HG03108 (cell line): ENCODE data around the gene NCBP1.
A peak's percentile ranks its signal among the peaks of the same experiment; 100 is the strongest.
"Not testable (repeated sequence)": the region's sequence is repeated elsewhere in the genome, so short reads cannot be mapped to it uniquely, and the experiment has no call there.

ENCODE experiments used
- ATAC-seq: cut with Tn5 transposase; IDR thresholded peaks from one replicate; pipeline ENCODE4 v1.9.1; 2021; ENCODE audit warnings: moderate library complexity; ENCODE audit not compliant: unreplicated experiment

NCBP1 gene

DNA sequence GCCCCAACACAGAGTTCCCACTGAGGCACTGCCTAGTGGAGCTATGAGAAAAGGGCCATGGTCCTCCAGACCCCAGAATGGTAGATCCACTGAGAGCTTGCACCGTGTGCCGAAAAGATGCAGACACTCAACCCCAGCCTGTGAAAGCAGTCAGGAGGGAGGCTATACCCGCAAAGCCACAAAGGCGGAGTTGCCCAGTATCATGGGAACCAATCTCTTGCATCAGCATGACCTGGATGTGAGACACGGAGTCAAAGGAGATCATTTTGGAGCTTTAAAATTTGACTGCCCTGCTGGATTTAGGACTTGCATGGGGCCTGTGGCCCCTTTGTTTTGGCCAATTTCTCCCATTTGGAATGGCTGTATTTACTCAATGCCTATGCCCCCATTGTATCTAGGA lies 11.1 kb upstream of the NCBP1 start:
- ATAC-seq: not testable (repeated sequence)

GRCh38 chr9:97623946-97624345 lies 9.7 kb upstream of the NCBP1 start:
- no peak for ATAC-seq

- ATAC-seq: no peak
Measured at GRCh38 chr9:97625620-97626019, 8.0 kb upstream of the NCBP1 start.

DNA sequence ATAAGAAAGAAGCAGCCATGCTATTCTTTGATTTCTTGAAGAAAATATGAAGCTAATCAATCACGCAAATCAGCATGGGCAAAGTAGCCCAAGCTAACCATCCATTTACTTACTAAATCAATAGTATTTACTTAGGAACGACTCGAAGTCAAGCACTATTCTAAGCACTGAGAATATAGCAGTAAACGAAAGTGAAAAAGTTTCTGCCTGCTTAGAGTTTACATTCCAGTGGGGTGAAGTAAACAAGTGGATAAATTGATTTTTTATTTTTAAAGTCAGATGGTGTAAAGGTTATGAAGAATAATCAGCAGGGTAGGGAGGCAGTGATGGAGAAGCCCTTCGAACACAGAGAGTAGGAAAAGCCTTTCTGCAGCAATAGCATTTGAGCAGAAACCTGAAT lies 6.0 kb upstream of the NCBP1 start:
- no peak for ATAC-seq

DNA sequence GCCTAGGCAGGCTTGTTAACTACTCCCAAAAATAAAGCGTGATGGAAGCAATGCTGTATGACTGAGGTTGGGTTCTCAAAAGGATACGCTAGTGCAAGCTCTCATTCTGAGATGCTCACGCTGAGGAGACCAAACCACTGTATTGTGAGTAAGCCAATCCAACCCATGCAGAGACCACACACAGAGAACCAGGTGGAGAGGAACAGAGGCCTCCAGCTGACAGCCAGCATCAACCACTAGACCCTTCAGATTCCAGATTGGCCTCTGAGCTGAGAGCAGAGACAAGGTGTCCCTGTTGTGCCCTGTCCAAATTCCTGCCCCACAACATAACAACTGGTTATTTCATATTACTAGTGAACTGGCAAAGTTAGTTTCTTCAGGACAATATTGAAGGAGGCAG lies 5.0 kb upstream of the NCBP1 start:
- ATAC-seq: no peak

GRCh38 chr9:97629156-97629555 lies 4.5 kb upstream of the NCBP1 start:
- no peak for ATAC-seq

- ATAC-seq: no peak
Measured at GRCh38 chr9:97630591-97630990, 3.0 kb upstream of the NCBP1 start.

DNA sequence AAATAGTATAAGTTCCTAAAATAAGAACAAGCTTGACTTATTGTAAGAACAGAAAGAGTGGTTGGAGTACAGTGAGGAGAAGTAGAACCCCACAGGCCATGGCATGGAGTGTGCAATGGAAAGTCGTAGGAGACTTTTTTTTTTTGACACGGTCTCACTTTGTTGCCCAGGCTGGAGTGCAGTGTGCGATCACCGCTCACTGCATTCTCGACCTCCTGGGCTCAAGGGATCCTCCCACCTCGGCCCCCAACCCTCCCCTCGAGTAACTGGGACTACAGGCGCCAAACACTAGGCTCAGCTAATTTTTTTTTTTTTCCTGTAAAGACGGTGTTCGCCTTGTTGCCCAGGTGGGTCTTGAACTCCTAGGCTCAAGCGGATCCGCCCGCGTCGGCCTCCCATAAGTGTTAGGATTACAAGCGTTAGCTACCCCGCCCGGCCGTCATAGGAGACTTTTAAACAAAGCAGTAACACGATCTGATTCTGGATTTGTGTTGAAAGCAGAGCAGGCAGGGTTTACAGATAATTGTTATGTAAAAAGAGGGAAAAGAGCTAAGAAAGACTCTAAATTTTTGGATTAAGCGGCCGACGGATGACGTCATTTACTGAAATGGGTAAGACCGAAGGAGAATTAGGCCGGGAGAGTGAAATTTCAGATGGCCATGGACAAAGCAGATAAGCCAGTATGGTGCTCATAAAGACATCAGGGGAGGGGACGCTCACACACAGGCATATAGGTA lies 1.2 kb upstream of the NCBP1 start:
- peak; percentile 4 for ATAC-seq

GRCh38 chr9:97633859-97634490 lies 354 bp downstream of the NCBP1 start:
- ATAC-seq: no peak

- ATAC-seq: no peak
Measured at GRCh38 chr9:97635026-97635425, 1.4 kb downstream of the NCBP1 start.

DNA sequence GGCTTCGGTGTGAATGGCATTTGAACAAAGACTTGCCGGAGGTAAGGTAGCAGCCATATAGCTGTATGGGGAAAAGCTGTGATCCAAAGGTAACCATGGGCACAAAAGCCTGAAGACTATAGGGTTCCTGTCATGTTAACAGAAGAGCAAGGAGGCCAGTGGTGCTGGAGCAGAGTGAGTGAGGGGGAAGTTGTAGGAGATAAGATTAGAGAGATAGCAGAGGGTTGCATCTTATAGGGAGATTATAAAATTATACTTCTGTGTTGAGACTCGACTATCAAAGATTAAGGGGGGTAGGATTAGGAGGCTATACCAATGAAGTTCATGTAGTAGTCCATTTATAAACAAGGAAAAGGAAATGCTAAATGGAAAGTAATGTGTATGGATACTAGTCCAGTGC lies 3.3 kb downstream of the NCBP1 start:
- ATAC-seq: no peak

DNA sequence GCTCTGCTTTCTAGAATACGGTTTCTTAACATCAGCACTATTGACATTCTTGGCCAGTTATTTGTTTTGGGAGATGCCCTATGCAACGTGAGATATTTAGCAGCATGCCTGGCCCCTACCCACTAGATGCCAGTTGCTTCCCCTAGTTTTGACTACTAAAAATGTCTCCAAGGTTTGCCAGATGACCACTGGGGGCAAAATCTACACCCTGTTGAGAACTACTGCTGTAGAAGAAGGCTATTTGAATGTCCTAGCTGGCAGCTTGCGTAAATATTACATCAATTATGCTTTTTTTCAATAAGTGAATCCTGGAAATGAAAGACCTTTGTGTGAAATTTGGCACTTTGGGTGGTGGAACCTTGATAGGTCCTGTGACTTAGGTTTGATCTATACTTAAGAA lies 5.0 kb downstream of the NCBP1 start:
- no peak for ATAC-seq

GRCh38 chr9:97640325-97640724 lies 6.7 kb downstream of the NCBP1 start:
- no peak for ATAC-seq

DNA sequence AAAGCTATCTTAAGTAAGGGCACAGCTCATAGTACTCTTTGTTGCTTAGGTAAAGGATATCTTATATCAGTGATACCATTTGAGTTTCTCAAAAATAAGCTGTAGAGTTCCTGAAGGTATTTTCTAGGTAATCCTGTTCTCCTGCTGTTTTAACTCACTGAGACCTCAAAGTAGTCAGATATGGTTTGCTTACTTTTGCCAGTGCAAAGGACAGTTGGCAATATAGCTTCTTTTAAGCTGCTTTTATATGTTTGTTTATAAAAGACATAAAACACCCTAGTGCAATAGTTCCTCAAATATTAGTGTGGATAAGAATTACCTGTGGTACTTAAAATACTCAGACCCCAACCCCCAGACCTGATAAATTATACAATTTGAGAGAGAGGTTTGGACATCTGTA lies 12.1 kb downstream of the NCBP1 start:
- ATAC-seq: no peak

- ATAC-seq: no peak
Measured at GRCh38 chr9:97647996-97648395, 14.4 kb downstream of the NCBP1 start.

GRCh38 chr9:97651646-97652045 lies 18.0 kb downstream of the NCBP1 start:
- no peak for ATAC-seq

- ATAC-seq: no peak
Measured at GRCh38 chr9:97658707-97659106, 25.1 kb downstream of the NCBP1 start.

DNA sequence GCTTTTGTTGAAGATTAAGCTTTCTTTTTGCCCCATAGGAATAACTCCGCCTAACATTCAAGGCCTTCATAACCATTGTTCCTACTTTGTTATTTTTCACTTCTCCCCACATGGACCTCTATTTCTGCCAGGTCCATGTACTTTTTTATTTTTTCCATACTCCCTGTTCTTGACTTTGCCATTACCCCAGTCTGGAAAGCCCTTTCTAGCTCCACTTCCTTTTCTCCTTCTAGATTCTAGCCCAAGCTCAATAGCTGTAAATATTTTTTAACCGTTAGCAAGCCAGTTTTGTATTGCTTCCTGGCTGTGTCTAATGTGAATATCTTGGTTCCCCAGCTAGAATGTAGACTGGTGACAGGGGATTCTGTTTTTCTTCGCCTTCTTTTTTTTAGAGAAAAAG lies 26.1 kb downstream of the NCBP1 start:
- no peak for ATAC-seq

- no peak for ATAC-seq
Measured at GRCh38 chr9:97660340-97660739, 26.7 kb downstream of the NCBP1 start.

DNA sequence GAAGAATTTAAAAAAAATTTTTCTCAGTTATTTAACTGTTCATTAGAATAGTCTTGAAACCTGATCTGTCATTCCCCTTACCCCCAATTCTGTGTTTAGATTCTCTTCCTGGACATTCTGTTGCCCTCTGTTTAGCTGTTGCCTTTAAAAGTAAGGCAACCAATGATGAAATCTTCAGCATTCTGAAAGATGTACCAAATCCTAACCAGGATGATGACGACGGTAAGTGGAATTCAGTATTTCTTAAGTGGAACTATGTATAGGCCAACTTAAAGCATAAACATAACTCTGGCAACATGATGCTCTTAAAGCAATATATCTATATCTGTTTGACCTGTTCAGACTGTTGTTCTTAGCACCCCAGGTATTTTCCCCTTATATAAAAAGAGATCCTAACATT lies 27.2 kb downstream of the NCBP1 start:
- no peak for ATAC-seq

- no peak for ATAC-seq
Measured at GRCh38 chr9:97665742-97666141, 32.1 kb downstream of the NCBP1 start.

GRCh38 chr9:97666907-97667686 lies 33.5 kb downstream of the NCBP1 start:
- no peak for ATAC-seq
